Measurements from ENCODE around the gene TNFRSF14.

Gene TNFRSF14

DNA sequence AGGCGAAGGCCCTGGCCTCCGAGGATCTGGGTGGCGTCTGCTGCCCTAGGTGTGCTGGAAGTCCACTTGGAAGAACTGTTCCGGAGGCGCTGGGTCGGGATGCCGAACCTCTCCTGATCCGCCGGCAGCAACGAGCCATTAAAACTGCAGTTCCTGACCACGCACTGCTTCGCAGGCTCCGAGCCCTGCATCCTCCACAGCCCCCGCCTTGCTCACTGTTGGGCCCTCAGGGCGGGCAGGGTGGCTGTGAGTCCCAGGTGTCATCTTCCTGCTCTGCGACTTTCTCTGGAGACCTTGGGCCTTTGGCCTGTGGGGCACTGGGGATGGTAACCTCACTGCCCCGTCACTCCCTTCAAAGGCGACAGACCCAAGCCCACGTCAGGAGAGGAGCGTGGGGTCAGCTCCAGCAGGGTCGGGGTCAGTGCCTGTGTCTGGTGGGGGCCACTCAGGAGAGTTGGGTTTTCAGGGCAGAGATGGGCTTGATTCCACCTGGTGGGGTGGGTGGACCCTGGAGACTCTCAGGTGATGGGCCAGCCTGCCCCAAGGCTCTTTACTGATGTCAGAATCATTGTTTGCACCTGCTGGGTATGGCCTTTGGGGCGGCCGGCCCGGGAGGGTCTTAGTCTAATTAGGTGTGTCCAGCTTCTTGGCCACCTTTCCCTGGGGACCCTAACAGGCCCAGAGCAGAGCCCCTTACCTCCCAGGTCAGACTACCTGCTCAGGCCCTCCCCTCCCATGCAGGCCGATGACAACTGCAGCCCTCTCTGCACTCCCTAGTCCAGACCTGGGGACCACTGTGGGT is 33.5 kb downstream of the TNFRSF14 start:
- TF ChIP-seq POLR2A (IDR thresholded peaks at IDR 0.05; ENCODE audit: low read depth, low read length) (no peak), POLR2AphosphoS5 (IDR thresholded peaks at IDR 0.05; ENCODE audit: low read depth, low read length) (no peak), TAF1 (IDR thresholded peaks at IDR 0.05; ENCODE audit: borderline replicate concordance, low read depth, low read length) (no peak)
- FAIRE-seq, result no peak
- no peak for DNase-seq (ENCODE audit: insufficient read length)

GRCh38 chr1:2590233-2591141 is 34.3 kb downstream of the TNFRSF14 start:
- DNase-seq (ENCODE audit: insufficient read length) (no peak), FAIRE-seq (no peak)
- TF ChIP-seq TAF1 (IDR thresholded peaks at IDR 0.05; ENCODE audit: borderline replicate concordance, low read depth, low read length) (no peak), POLR2A (IDR thresholded peaks at IDR 0.05; ENCODE audit: low read depth, low read length) (no peak), POLR2AphosphoS5 (IDR thresholded peaks at IDR 0.05; ENCODE audit: low read depth, low read length) (no peak)

DNA sequence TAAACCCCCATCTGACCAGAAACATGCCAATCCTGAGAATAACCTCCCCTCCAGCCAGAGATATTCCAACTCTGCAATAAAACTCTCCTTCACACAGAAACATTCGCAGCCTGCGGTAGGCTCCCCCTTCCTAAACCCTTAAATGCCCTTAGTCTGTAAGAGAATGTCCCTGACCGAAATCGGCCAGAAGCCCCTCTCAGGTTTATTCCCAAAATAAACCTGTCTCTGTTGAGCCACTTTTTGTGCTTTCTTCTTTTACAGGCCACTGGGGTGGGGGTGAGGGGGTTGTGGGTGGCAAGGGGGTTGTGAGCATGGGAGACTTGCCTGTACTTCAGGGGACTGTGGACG is 35.0 kb downstream of the TNFRSF14 start:
- no peak for DNase-seq (ENCODE audit: insufficient read length)
- no peak for FAIRE-seq
- TF ChIP-seq TAF1 (IDR thresholded peaks at IDR 0.05; ENCODE audit: borderline replicate concordance, low read depth, low read length), result no peak
- no peak for TF ChIP-seq POLR2A (IDR thresholded peaks at IDR 0.05; ENCODE audit: low read depth, low read length)
- no peak for TF ChIP-seq POLR2AphosphoS5 (IDR thresholded peaks at IDR 0.05; ENCODE audit: low read depth, low read length)

DNA sequence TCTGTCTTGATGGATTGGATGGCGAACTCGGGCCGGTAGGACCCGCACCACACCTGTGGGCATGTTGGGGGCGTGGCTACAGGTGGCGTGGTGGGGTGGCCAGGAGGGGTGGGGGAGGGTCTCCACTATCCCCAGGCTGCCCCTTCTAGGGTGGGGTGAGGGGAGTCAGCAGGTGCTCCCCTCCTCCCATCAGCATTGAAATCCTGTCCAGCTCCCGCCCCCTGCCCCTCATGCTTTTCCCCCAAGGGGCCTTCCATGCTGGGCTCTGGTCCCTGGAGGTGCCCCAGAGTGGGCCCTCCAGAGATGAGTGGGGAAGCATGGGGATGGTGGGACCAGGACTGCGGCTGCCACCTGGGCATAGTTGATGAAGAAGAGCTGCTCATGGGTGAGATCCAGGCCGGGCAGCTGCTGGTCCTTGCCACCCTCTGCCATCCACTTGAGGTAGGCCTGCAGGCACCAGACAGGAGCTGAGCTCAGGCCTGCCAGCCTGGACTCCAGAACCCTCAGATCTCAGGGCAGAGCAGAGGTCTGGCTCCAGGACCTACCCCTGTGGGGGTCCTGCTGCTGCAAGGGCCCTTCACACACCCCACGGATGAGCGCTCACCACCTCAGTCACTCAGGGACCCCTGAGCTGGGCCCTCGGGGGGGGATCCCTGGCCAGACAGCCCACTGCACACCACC is 35.5 kb downstream of the TNFRSF14 start:
- DNase-seq (ENCODE audit: insufficient read length), result no peak
- no peak for FAIRE-seq
- TF ChIP-seq TAF1 (IDR thresholded peaks at IDR 0.05; ENCODE audit: borderline replicate concordance, low read depth, low read length) (no peak), POLR2AphosphoS5 (IDR thresholded peaks at IDR 0.05; ENCODE audit: low read depth, low read length) (no peak), POLR2A (IDR thresholded peaks at IDR 0.05; ENCODE audit: low read depth, low read length) (no peak)

GRCh38 chr1:2592672-2593071 is 36.5 kb downstream of the TNFRSF14 start:
- no peak for TF ChIP-seq POLR2AphosphoS5 (IDR thresholded peaks at IDR 0.05; ENCODE audit: low read depth, low read length)
- no peak for TF ChIP-seq POLR2A (IDR thresholded peaks at IDR 0.05; ENCODE audit: low read depth, low read length)
- TF ChIP-seq TAF1 (IDR thresholded peaks at IDR 0.05; ENCODE audit: borderline replicate concordance, low read depth, low read length), result no peak
- FAIRE-seq, result no peak
- DNase-seq (ENCODE audit: insufficient read length), result no peak

- no peak for FAIRE-seq
- DNase-seq (ENCODE audit: insufficient read length), result no peak
- TF ChIP-seq POLR2A (IDR thresholded peaks at IDR 0.05; ENCODE audit: low read depth, low read length), result no peak
- no peak for TF ChIP-seq TAF1 (IDR thresholded peaks at IDR 0.05; ENCODE audit: borderline replicate concordance, low read depth, low read length)
- TF ChIP-seq POLR2AphosphoS5 (IDR thresholded peaks at IDR 0.05; ENCODE audit: low read depth, low read length), result no peak
These were observed 37.2 kb downstream of the TNFRSF14 start for GRCh38 chr1:2593251-2593878.

- TF ChIP-seq POLR2A (IDR thresholded peaks at IDR 0.05; ENCODE audit: low read depth, low read length) (no peak), POLR2AphosphoS5 (IDR thresholded peaks at IDR 0.05; ENCODE audit: low read depth, low read length) (no peak), TAF1 (IDR thresholded peaks at IDR 0.05; ENCODE audit: borderline replicate concordance, low read depth, low read length) (no peak)
- FAIRE-seq (no peak), DNase-seq (ENCODE audit: insufficient read length) (no peak)
These were observed 38.0 kb downstream of the TNFRSF14 start for GRCh38 chr1:2594001-2594640.

DNA sequence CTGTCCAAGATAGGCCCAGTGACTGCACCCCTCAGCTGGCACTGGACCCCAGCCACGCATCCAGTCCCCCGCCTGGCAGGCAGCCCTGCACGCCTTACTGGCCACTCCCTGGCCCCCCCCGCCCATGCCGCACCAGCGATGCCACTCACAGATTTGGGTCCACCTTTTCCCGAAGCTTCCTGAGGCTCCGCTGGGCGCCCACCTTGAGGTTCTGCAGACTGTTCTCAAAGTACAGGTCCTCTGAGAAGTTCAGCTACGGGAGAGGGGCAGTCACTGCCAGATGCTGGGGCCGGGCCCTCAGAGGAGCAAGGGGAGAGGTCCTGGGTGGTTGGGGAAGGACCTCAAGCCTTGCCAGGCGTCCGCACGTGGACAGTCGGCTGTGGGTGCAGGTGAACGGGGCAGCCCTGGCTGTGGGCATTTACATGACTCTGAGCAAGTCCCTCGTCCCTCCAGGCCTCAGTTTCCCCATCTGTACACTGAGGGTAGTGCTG is 38.5 kb downstream of the TNFRSF14 start:
- TF ChIP-seq TAF1 (IDR thresholded peaks at IDR 0.05; ENCODE audit: borderline replicate concordance, low read depth, low read length) (no peak), POLR2A (IDR thresholded peaks at IDR 0.05; ENCODE audit: low read depth, low read length) (no peak), POLR2AphosphoS5 (IDR thresholded peaks at IDR 0.05; ENCODE audit: low read depth, low read length) (no peak)
- FAIRE-seq (no peak), DNase-seq (ENCODE audit: insufficient read length) (no peak)

DNA sequence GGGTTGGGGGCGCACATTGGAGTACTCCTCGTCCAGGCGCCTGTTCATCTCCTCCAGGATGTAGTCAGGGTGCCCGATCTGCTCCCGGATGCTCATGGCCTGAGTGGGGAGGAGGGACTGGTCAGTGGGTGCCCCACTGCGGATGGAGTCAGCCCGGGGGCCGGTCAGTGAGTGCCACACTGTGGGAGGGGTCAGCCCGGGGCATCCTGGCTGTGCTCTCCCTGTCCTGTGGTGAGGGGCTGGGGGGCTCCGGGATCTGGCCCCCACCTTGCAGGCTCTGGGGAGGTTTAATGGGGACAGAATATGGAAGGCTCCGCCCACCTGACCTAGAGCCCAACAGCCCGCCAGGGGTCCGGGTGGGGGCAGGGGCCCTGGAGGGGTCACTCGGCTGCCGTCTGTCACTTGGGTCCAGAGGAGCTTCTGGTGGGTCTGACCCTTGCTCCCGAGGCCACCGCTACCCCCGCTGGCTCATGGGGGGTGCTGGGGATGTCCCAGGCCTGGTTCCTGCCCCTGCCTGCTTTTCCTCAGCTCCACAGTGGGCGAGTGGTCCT is 39.2 kb downstream of the TNFRSF14 start:
- FAIRE-seq, result no peak
- no peak for DNase-seq (ENCODE audit: insufficient read length)
- TF ChIP-seq TAF1 (IDR thresholded peaks at IDR 0.05; ENCODE audit: borderline replicate concordance, low read depth, low read length) (no peak), POLR2AphosphoS5 (IDR thresholded peaks at IDR 0.05; ENCODE audit: low read depth, low read length) (no peak), POLR2A (IDR thresholded peaks at IDR 0.05; ENCODE audit: low read depth, low read length) (no peak)
